SH-SY5Y (cell line): ENCODE measurements around the gene PCDH18.

Source experiments
- GATA2 ChIP-seq: IDR thresholded peaks from 2 replicates; pipeline ENCODE4 v1.6.1; 2011; ENCODE audit warnings: mild to moderate bottlenecking, low read depth, low read length
- GATA3 ChIP-seq: IDR thresholded peaks from 2 replicates; pipeline ENCODE4 v1.6.1; 2011; ENCODE audit warnings: low read depth, mild to moderate bottlenecking, low read length, moderate library complexity

DNA sequence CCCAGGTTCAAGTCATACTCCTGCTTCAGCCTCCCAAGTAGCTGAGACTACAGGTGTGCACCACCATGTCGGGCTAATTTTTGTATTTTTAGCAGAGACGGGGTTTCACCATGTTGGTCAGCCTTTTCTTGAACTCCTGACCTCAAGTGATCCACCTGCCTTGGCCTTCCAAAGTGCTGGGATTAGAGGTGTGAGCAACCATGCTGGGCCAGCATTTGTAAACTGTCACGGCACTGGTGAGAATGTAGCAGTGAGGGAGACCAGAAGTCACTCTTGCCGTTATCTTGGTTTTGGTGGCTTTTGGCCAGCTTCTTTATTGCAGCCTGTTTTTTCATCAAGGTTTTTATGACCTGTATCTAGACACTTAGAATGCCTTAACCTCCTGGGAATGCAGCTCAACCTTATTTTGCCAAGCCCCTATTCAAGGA is 22.4 kb downstream of the PCDH18 start:
- no peak for TF ChIP-seq GATA3
- TF ChIP-seq GATA2: no peak
